ENCODE results near the gene DNAI1. TPM values are rescaled to one million over a fixed set of nuclear protein-coding genes. Genes with fewer than 3 reads are reported as not detected.

The DNAI1 gene
- total and polyA plus RNA-seq, 7 experiments from 2014 or later = not detected

GRCh38 chr9:34450644-34451043 is 8.0 kb upstream of the DNAI1 start:
- Mint-ChIP-seq H3K27me3 (no peaks in the 10 kb centered on the region), H3K27ac (no peak overlapping the region), H3K4me3 (no peak overlapping the region), H3K9me3 (no peaks in the 10 kb centered on the region), H3K36me3 (peaks cover 0 to 15% (median 7%) of the 10 kb centered on the region in 5 donors), H3K4me1 (peaks cover 4 to 29% (median 15%) of the 10 kb centered on the region in 7 donors)
- no peaks in the 10 kb centered on the region for H3K36me3 ChIP-seq (ENCODE audit: control insufficient read depth in 2 of 3, insufficient read depth in 3 of 3, low read length in 3 of 3)
- H3K27me3 ChIP-seq (ENCODE audit: control insufficient read depth in 2 of 2, insufficient read depth in 2 of 2, low read length in 2 of 2) = no peaks in the 10 kb centered on the region
- intact Hi-C loops (cut with micrococcal nuclease) = loop anchor here in 1 of 2 donors (10.0 kb wide), 1 partner anchor 1154 kb away; the partner anchor contains the start of gene TESK1
- ChIA-PET POLR2A (no interaction called here), CTCF (no interaction called here)
- no peaks in the 10 kb centered on the region for H3K9me3 ChIP-seq (ENCODE audit: control insufficient read depth in 2 of 3, low read length in 3 of 3)
- no peak overlapping the region for H3K4me3 ChIP-seq (ENCODE audit: low read length)
- no peaks in the 10 kb centered on the region for H3K4me1 ChIP-seq (ENCODE audit: control insufficient read depth in 2 of 2, insufficient read depth in 2 of 2, low read length in 2 of 2)
- H3K27ac ChIP-seq (ENCODE audit: low read depth, low read length) = no peak overlapping the region
- ATAC-seq (no peak), DNase-seq (no peak)

- Histone ChIP-seq H3K4me1 (ENCODE audit: control insufficient read depth in 2 of 2, insufficient read depth in 2 of 2, low read length in 2 of 2) (no peaks in the 10 kb centered on the region), H3K27me3 (ENCODE audit: control insufficient read depth in 2 of 2, insufficient read depth in 2 of 2, low read length in 2 of 2) (no peaks in the 10 kb centered on the region), H3K27ac (ENCODE audit: low read depth, low read length) (no peak overlapping the region), H3K9me3 (ENCODE audit: control insufficient read depth in 2 of 3, low read length in 3 of 3) (no peaks in the 10 kb centered on the region), H3K4me3 (ENCODE audit: low read length) (no peak overlapping the region), H3K36me3 (ENCODE audit: control insufficient read depth in 2 of 3, insufficient read depth in 3 of 3, low read length in 3 of 3) (no peaks in the 10 kb centered on the region)
- H3K27me3 Mint-ChIP-seq = no peaks in the 10 kb centered on the region
- peaks cover 8 to 30% (median 20%) of the 10 kb centered on the region in 7 donors for H3K4me1 Mint-ChIP-seq
- H3K27ac Mint-ChIP-seq = no peak overlapping the region
- H3K9me3 Mint-ChIP-seq = no peaks in the 10 kb centered on the region
- POLR2A ChIA-PET = interaction anchor here (1.0 kb wide), 1 partner anchor 169 kb away, joined by 3 read pairs; no protein-coding TSS in a partner anchor
- no peak for ATAC-seq
- DNase-seq = no peak
- no peak overlapping the region for H3K4me3 Mint-ChIP-seq
- CTCF ChIA-PET = interaction anchor here (0.7 kb wide), 1 partner anchor 1384 kb away, joined by 3 read pairs; no protein-coding TSS in a partner anchor
- peaks cover 0 to 15% (median 7%) of the 10 kb centered on the region in 5 donors for H3K36me3 Mint-ChIP-seq
- intact Hi-C loops (cut with micrococcal nuclease) = loop anchor here in 1 of 2 donors (10.0 kb wide), 1 partner anchor 1154 kb away; the partner anchor contains the start of gene TESK1
These were observed 7.5 kb upstream of the DNAI1 start for GRCh38 chr9:34451135-34451534.

- Mint-ChIP-seq H3K9me3 (no peaks in the 10 kb centered on the region), H3K4me3 (no peak overlapping the region), H3K27me3 (no peaks in the 10 kb centered on the region), H3K4me1 (peaks cover 12 to 34% (median 24%) of the 10 kb centered on the region in 7 donors), H3K27ac (no peak overlapping the region), H3K36me3 (peaks cover 0 to 15% (median 7%) of the 10 kb centered on the region in 5 donors)
- Histone ChIP-seq H3K27me3 (ENCODE audit: control insufficient read depth in 2 of 2, insufficient read depth in 2 of 2, low read length in 2 of 2) (no peaks in the 10 kb centered on the region), H3K27ac (ENCODE audit: low read depth, low read length) (no peak overlapping the region), H3K4me1 (ENCODE audit: control insufficient read depth in 2 of 2, insufficient read depth in 2 of 2, low read length in 2 of 2) (peaks cover 0 to under 1% of the 10 kb centered on the region in 2 donors), H3K9me3 (ENCODE audit: control insufficient read depth in 2 of 3, low read length in 3 of 3) (no peaks in the 10 kb centered on the region), H3K4me3 (ENCODE audit: low read length) (no peak overlapping the region), H3K36me3 (ENCODE audit: control insufficient read depth in 2 of 3, insufficient read depth in 3 of 3, low read length in 3 of 3) (no peaks in the 10 kb centered on the region)
- ChIA-PET CTCF (interaction anchor here (0.7 kb wide), 1 partner anchor 1384 kb away, joined by 3 read pairs; no protein-coding TSS in a partner anchor), POLR2A (interaction anchor here (1.0 kb wide), 1 partner anchor 169 kb away, joined by 3 read pairs; no protein-coding TSS in a partner anchor)
- intact Hi-C loops (cut with micrococcal nuclease) = loop anchor here in 1 of 2 donors (10.0 kb wide), 1 partner anchor 1153 kb away; the partner anchor contains the start of gene TESK1
- ATAC-seq (no peak), DNase-seq (no peak)
These were observed 7.1 kb upstream of the DNAI1 start for GRCh38 chr9:34451545-34451944.

GRCh38 chr9:34452568-34452967 is 6.0 kb upstream of the DNAI1 start:
- no peaks in the 10 kb centered on the region for H3K9me3 Mint-ChIP-seq
- H3K27ac Mint-ChIP-seq = peak overlapping the region in 1 of 9 donors; percentile 25
- peaks cover 8 to 10% of the 10 kb centered on the region in 2 donors for H3K4me1 ChIP-seq (ENCODE audit: control insufficient read depth in 2 of 2, insufficient read depth in 2 of 2, low read length in 2 of 2)
- POLR2A ChIA-PET = no interaction called here
- H3K9me3 ChIP-seq (ENCODE audit: control insufficient read depth in 2 of 3, low read length in 3 of 3) = no peaks in the 10 kb centered on the region
- no peak overlapping the region for H3K4me3 Mint-ChIP-seq
- H3K4me3 ChIP-seq (ENCODE audit: low read length) = no peak overlapping the region
- H3K4me1 Mint-ChIP-seq = peaks cover 22 to 45% (median 33%) of the 10 kb centered on the region in 7 donors
- ATAC-seq = no peak
- no peaks in the 10 kb centered on the region for H3K36me3 ChIP-seq (ENCODE audit: control insufficient read depth in 2 of 3, insufficient read depth in 3 of 3, low read length in 3 of 3)
- intact Hi-C loops (cut with micrococcal nuclease) = loop anchor here in 1 of 2 donors (10.0 kb wide), 1 partner anchor 1152 kb away; the partner anchor contains the start of gene TESK1
- peaks cover 0 to 15% (median 7%) of the 10 kb centered on the region in 5 donors for H3K36me3 Mint-ChIP-seq
- DNase-seq = no peak
- no peaks in the 10 kb centered on the region for H3K27me3 Mint-ChIP-seq
- H3K27me3 ChIP-seq (ENCODE audit: control insufficient read depth in 2 of 2, insufficient read depth in 2 of 2, low read length in 2 of 2) = no peaks in the 10 kb centered on the region
- CTCF ChIA-PET = no interaction called here
- H3K27ac ChIP-seq (ENCODE audit: low read depth, low read length) = no peak overlapping the region

- peaks cover 0 to 9% (median under 1%) of the 10 kb centered on the region in 5 donors for H3K27me3 Mint-ChIP-seq
- CTCF ChIA-PET = interaction anchor here (1.2 kb wide), 1 partner anchor 13 kb away, joined by 7 read pairs; no protein-coding TSS in a partner anchor
- peaks cover 34 to 56% (median 43%) of the 10 kb centered on the region in 7 donors for H3K4me1 Mint-ChIP-seq
These were observed 4.0 kb upstream of the DNAI1 start for GRCh38 chr9:34454571-34455065.

GRCh38 chr9:34456151-34456550 is 2.5 kb upstream of the DNAI1 start:
- Histone ChIP-seq H3K9me3 (ENCODE audit: control insufficient read depth in 2 of 3, low read length in 3 of 3) (no peaks in the 10 kb centered on the region), H3K36me3 (ENCODE audit: control insufficient read depth in 2 of 3, insufficient read depth in 3 of 3, low read length in 3 of 3) (no peaks in the 10 kb centered on the region), H3K27me3 (ENCODE audit: control insufficient read depth in 2 of 2, insufficient read depth in 2 of 2, low read length in 2 of 2) (no peaks in the 10 kb centered on the region), H3K4me1 (ENCODE audit: control insufficient read depth in 2 of 2, insufficient read depth in 2 of 2, low read length in 2 of 2) (peaks cover 13 to 16% of the 10 kb centered on the region in 2 donors), H3K4me3 (ENCODE audit: low read length) (no peak overlapping the region), H3K27ac (ENCODE audit: low read depth, low read length) (no peak overlapping the region)
- H3K36me3 Mint-ChIP-seq = peaks cover 0 to 10% (median under 1%) of the 10 kb centered on the region in 5 donors
- ChIA-PET POLR2A (interaction anchor here (0.5 kb wide), 1 partner anchor 147 kb away, joined by 4 read pairs; no protein-coding TSS in a partner anchor), CTCF (no interaction called here)
- H3K9me3 Mint-ChIP-seq = no peaks in the 10 kb centered on the region
- H3K27me3 Mint-ChIP-seq = peaks cover 0 to 17% (median 3%) of the 10 kb centered on the region in 5 donors
- peaks cover 34 to 56% (median 46%) of the 10 kb centered on the region in 7 donors for H3K4me1 Mint-ChIP-seq
- no peak for ATAC-seq
- no peak overlapping the region for H3K27ac Mint-ChIP-seq
- DNase-seq = no peak
- intact Hi-C loops (cut with micrococcal nuclease) = loop anchor here in 1 of 2 donors (5.0 to 10.0 kb wide), 3 partner anchors 136 to 1904 kb away; partner anchors contain the start of genes SMIM27, TESK1 and TOPORS
- peak overlapping the region; percentile 2 to 93 (median 56) for H3K4me3 Mint-ChIP-seq

More at GRCh38 chr9:34454571-34455065, 4.0 kb upstream of the DNAI1 start:
- peaks cover 13 to 16% of the 10 kb centered on the region in 2 donors for H3K4me1 ChIP-seq (ENCODE audit: control insufficient read depth in 2 of 2, insufficient read depth in 2 of 2, low read length in 2 of 2)
- POLR2A ChIA-PET = no interaction called here
- H3K27me3 ChIP-seq (ENCODE audit: control insufficient read depth in 2 of 2, insufficient read depth in 2 of 2, low read length in 2 of 2) = no peaks in the 10 kb centered on the region
- H3K9me3 Mint-ChIP-seq = no peaks in the 10 kb centered on the region
- H3K4me3 Mint-ChIP-seq = no peak overlapping the region
- H3K4me3 ChIP-seq (ENCODE audit: low read length) = no peak overlapping the region
- H3K9me3 ChIP-seq (ENCODE audit: control insufficient read depth in 2 of 3, low read length in 3 of 3) = no peaks in the 10 kb centered on the region
- no peak overlapping the region for H3K27ac Mint-ChIP-seq
- intact Hi-C loops (cut with micrococcal nuclease) = loop anchor here in 1 of 2 donors (5.0 to 10.0 kb wide), 3 partner anchors 138 to 1902 kb away; partner anchors contain the start of genes SMIM27, TESK1 and TOPORS
- peaks cover 0 to 15% (median 7%) of the 10 kb centered on the region in 5 donors for H3K36me3 Mint-ChIP-seq
- H3K27ac ChIP-seq (ENCODE audit: low read depth, low read length) = no peak overlapping the region
- no peaks in the 10 kb centered on the region for H3K36me3 ChIP-seq (ENCODE audit: control insufficient read depth in 2 of 3, insufficient read depth in 3 of 3, low read length in 3 of 3)
- ATAC-seq = no peak
- no peak for DNase-seq
